HEK293T (cell line): ENCODE measurements around the gene PEAK3.

Source experiments
- CTCF ChIA-PET: fragments of 350-600 bp; formaldehyde crosslinking; extraction: SDS; loops from one replicate; lab custom pipeline; 2021; ENCODE audit warnings: antibody characterized with exemption, inconsistent platforms; lab: Yijun Ruan, JAX
- POLR2A ChIA-PET: fragments of 350-600 bp; formaldehyde crosslinking; extraction: SDS; loops from one replicate; lab custom pipeline; 2020; ENCODE audit warnings: antibody characterized with exemption, inconsistent platforms; lab: Yijun Ruan, JAX
- DNase-seq: peaks from one replicate; pipeline ENCODE4 v3.0.0; 2012; ENCODE audit warnings: mixed read lengths; ENCODE audit errors: extremely low spot score
- ARNT ChIP-seq: fragments of 450-650 bp; IDR thresholded peaks from 2 replicates; pipeline ENCODE4 v1.6.1; 2017; ENCODE audit warnings: mild to moderate bottlenecking
- BHLHE40 ChIP-seq: fragments of 450-650 bp; IDR thresholded peaks from 2 replicates; pipeline ENCODE4 v1.6.1; 2016; ENCODE audit warnings: mild to moderate bottlenecking, moderate library complexity, borderline replicate concordance
- CTBP1 ChIP-seq: fragments of 450-650 bp; IDR thresholded peaks from 2 replicates; pipeline ENCODE4 v1.6.1; 2016; ENCODE audit warnings: borderline replicate concordance
- ELF4 ChIP-seq: fragments of 450-650 bp; IDR thresholded peaks from 2 replicates; pipeline ENCODE4 v1.6.1; 2017; ENCODE audit warnings: antibody characterized with exemption
- FOXA1 ChIP-seq: fragments of 450-650 bp; IDR thresholded peaks from 2 replicates; pipeline ENCODE4 v1.6.1; 2016; ENCODE audit warnings: mild to moderate bottlenecking
- FOXK2 ChIP-seq: fragments of 450-650 bp; IDR thresholded peaks from 2 replicates; pipeline ENCODE4 v1.6.1; 2016; ENCODE audit warnings: mild to moderate bottlenecking
- FOXM1 ChIP-seq: fragments of 450-650 bp; IDR thresholded peaks from 2 replicates; pipeline ENCODE4 v1.6.1; 2017; ENCODE audit warnings: mild to moderate bottlenecking, borderline replicate concordance
- HDGF ChIP-seq: fragments of 450-650 bp; IDR thresholded peaks from 2 replicates; pipeline ENCODE4 v1.6.1; 2017; ENCODE audit warnings: antibody characterized with exemption, borderline replicate concordance
- L3MBTL2 ChIP-seq: fragments of 450-650 bp; conservative IDR thresholded peaks from 2 replicates; pipeline ENCODE4 v1.6.1; 2016; ENCODE audit warnings: mild to moderate bottlenecking
- LEF1 ChIP-seq: fragments of 450-650 bp; IDR thresholded peaks from 2 replicates; pipeline ENCODE4 v1.6.1; 2017; ENCODE audit warnings: mild to moderate bottlenecking, borderline replicate concordance
- NFRKB ChIP-seq: fragments of 450-650 bp; IDR thresholded peaks from 2 replicates; pipeline ENCODE4 v1.6.1; 2016; ENCODE audit warnings: mild to moderate bottlenecking, moderate library complexity
- PKNOX1 ChIP-seq: fragments of 450-650 bp; IDR thresholded peaks from 2 replicates; pipeline ENCODE4 v1.6.1; 2016
- SP1 ChIP-seq: fragments of 450-650 bp; IDR thresholded peaks from 2 replicates; pipeline ENCODE4 v1.6.1; 2017
- SUZ12 ChIP-seq: fragments of 450-650 bp; IDR thresholded peaks from 2 replicates; pipeline ENCODE4 v1.6.1; 2016; ENCODE audit warnings: mild to moderate bottlenecking
- TARDBP ChIP-seq: fragments of 450-650 bp; IDR thresholded peaks from 2 replicates; pipeline ENCODE4 v1.6.1; 2016
- ZNF384 ChIP-seq: fragments of 450-650 bp; IDR thresholded peaks from 2 replicates; pipeline ENCODE4 v1.6.1; 2016

Gene PEAK3

DNA sequence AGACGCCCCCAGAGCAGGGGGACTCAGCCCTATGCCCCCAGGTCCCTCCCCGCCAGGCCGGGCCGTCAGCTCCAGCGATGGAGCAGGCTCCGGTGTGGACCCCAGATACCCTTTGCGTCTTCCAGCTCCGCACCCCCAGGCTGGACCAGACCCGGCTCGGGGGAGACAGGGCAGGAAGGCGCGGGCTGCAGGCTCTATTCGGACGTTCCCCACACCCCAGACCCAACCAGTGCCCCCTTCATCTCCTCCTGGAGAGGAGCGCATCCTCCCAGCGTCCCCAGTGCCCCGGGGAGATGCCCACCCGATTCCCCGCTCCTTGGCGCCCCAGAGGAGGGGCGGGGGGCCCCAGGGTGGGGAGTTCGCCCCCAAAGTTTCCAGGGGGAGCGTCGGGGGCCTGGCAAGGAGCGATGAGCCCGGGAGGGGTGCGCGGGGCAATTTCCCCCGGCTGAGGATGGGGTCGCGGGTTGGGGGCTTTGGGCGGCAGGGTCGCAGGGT is 25.6 kb upstream of the PEAK3 start:
- ChIA-PET CTCF (no interaction called here), POLR2A (no interaction called here)
- no peak for DNase-seq
- no peak for TF ChIP-seq ZNF384
- TF ChIP-seq TARDBP: no peak
- TF ChIP-seq FOXM1: no peak
- TF ChIP-seq L3MBTL2: no peak
- no peak for TF ChIP-seq FOXA1
- no peak for TF ChIP-seq LEF1
- no peak for TF ChIP-seq HDGF
- TF ChIP-seq BHLHE40: no peak
- TF ChIP-seq SP1: no peak
- TF ChIP-seq SUZ12: no peak

DNA sequence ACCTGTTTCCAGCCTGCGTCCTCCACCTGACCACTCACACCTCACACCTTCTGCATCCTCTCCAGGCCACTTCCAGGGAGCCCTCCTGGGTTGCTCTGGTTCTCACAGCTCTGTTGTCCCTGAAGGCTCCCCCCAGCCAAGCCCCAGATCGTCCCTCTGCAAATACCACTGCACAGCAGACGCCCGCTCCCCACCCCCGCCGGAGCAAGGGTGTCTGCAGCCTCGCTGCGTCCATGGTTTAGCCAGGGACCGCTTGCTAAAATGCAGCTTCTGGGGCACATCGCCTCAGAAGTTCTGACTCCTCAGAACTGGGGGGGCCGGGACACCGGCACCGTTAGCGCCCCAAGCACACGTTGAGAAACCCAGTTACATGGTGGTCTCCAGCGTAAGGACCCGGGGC is 25.0 kb upstream of the PEAK3 start:
- ChIA-PET CTCF (no interaction called here), POLR2A (no interaction called here)
- TF ChIP-seq ARNT: no peak
- no peak for TF ChIP-seq SUZ12
- TF ChIP-seq NFRKB: no peak
- TF ChIP-seq FOXM1: no peak
- DNase-seq: no peak

- TF ChIP-seq ELF4 (no peak), ZNF384 (no peak), ARNT (no peak), SP1 (no peak)
- POLR2A ChIA-PET: no interaction called here
- DNase-seq: no peak
- CTCF ChIA-PET: no interaction called here
Observed at GRCh38 chr19:2306281-2306806, 24.4 kb upstream of the PEAK3 start.

GRCh38 chr19:2305452-2306280 is 23.7 kb upstream of the PEAK3 start:
- ChIA-PET CTCF (no interaction called here), POLR2A (no interaction called here)
- TF ChIP-seq SUZ12: no peak
- TF ChIP-seq FOXK2: no peak
- TF ChIP-seq PKNOX1: no peak
- TF ChIP-seq FOXM1: no peak
- TF ChIP-seq HDGF: no peak
- DNase-seq: no peak

GRCh38 chr19:2303211-2303798 is 21.3 kb upstream of the PEAK3 start:
- CTCF ChIA-PET: no interaction called here
- no peak for DNase-seq
- TF ChIP-seq BHLHE40 (no peak), CTBP1 (no peak), ZNF384 (no peak), PKNOX1 (no peak), NFRKB (no peak), ELF4 (no peak), FOXM1 (no peak), SP1 (no peak), LEF1 (no peak), FOXK2 (no peak), SUZ12 (no peak), TARDBP (no peak), L3MBTL2 (no peak), ARNT (no peak), FOXA1 (no peak), HDGF (no peak)
- POLR2A ChIA-PET: interaction anchor here (1.0 kb wide), 1 partner anchor 25 kb away, joined by 3 read pairs; the partner anchor contains the start of genes LSM7 and SPPL2B

GRCh38 chr19:2302319-2303210 is 20.6 kb upstream of the PEAK3 start:
- ChIA-PET POLR2A (interaction anchor here (1.0 kb wide), 1 partner anchor 154 kb away, joined by 3 read pairs; the partner anchor contains the start of gene LMNB2), CTCF (interaction anchor here (1.2 kb wide), 1 partner anchor 14 kb away, joined by 5 read pairs; no protein-coding TSS in a partner anchor)
- DNase-seq: no peak
- TF ChIP-seq NFRKB (no peak), BHLHE40 (no peak), SP1 (no peak), LEF1 (no peak), CTBP1 (no peak), FOXM1 (no peak), HDGF (no peak), FOXK2 (no peak)
